ENCODE results near the gene LDOC1.
"Not testable (repeated sequence)": the region's sequence is repeated elsewhere in the genome, so short reads cannot be mapped to it uniquely, and the experiment has no call there.

Gene LDOC1

DNA sequence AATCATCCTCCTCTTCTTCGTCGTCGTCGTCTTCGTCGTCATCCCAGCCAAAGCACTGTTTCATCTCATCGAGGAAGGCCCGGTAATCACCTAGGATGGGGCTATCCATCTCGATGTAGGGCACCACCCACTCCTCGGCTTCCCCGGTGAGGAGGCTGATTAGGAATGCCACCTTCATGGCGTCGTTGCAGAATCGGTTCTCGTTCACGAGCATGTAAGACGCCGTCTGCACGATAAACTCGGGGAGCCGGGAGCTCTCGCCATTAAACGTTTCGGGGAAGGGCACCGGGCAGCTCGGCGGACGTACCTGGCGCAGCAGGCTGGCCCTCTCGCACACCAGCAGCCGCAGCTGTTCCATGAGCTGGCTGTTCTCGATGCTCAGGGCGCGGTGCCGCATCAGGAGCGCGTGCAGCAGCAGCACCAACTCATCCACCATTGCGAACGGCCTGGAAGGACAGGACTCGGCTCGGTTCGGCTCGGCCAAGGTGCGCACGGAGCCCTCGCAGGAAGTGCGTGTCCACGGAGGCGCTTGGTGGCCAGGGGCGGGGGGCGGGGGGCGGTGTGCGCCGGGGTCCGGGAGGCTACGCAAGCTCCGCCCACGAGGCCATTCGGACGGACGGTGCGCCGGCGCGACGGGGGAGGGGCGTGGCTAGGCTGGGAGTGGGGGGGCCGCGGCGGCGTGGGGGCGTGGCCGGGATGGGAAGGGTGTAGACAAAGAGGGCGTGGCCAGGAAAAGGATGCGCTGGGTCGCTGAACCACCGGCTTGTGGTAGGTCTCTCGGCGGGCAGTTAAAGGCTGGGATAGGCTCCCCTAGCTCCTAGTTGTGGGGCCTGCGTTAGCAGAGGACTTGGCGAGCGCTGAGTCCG lies at the start of gene LDOC1:
Gene LDOC1 (minus strand): TSS at position 544 of the 866 bp plus-strand sequence. CDS start 108 bp downstream, at position 436.
- DNase-seq, result no peak

DNA sequence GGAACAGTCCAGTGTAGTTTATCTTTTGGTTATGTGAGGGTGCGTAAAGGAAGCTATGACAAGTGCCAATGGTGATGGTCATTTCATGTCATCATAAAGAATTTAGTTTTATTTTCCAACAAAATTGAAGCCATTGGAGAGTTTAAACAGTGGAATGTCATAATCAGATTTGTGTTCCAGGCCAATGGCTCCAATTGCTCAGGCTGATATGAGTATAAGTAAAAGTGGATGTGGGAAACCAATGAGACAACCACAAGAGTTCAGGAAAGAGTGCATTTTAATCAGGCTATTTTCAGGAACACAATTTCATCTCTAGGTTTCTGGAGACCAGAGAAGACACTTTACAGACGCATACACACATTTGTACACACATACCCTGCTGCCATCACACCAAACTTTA lies 44.7 kb upstream of the LDOC1 start:
- no peak for DNase-seq

GRCh38 chrX:141220342-141221008 lies 43.5 kb upstream of the LDOC1 start:
- no peak for DNase-seq

- no peak for DNase-seq
These were observed 37.3 kb upstream of the LDOC1 start for GRCh38 chrX:141214196-141214595.

- no peak for DNase-seq
These were observed 25.0 kb upstream of the LDOC1 start for GRCh38 chrX:141201962-141202361.

GRCh38 chrX:141188573-141188972 lies 11.6 kb upstream of the LDOC1 start:
- not testable (repeated sequence) for DNase-seq

GRCh38 chrX:141185366-141185765 lies 8.4 kb upstream of the LDOC1 start:
- no peak for DNase-seq

- no peak for DNase-seq
These were observed 6.1 kb upstream of the LDOC1 start for GRCh38 chrX:141183000-141183399.

DNA sequence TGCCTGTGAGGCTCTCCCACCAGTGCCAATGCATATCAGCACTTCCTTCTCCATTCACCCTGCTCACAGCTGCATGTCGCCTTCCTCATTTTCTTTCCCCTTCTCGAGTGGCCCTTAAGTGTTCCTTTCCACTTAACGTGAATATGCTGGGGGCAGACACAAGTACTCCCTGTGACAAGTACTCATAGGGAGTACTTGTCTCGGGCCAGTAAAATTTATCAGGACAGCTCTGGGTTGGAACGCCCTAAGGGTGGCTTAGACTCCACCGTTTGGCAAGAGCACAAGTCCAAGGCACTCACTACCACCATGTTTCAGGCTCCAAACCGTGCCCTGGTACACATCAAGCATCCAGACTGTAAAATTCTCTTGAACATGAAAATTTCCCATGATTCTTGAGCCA lies 3.9 kb upstream of the LDOC1 start:
- DNase-seq, result no peak

- DNase-seq, result no peak
These were observed 1.1 kb downstream of the LDOC1 start for GRCh38 chrX:141175786-141176185.

DNA sequence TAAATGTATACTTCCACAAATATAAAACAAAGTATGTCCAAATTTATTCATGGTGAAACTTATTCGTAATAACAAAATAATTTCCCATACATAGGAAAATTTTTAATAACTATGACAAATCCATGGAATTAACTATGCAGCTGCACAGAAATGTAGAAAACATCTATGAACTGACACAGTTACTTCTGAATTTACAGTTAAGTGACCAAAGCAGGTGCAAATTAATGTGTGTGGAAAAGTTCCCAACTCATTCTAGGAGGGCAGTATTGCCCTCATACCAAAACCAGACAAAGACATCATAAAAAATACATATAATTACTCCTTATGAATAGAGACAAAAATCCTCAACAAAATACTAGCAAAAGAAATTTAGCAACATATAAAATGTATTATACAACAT lies 12.5 kb downstream of the LDOC1 start:
- DNase-seq, result no peak

- DNase-seq, result no peak
These were observed 18.8 kb downstream of the LDOC1 start for GRCh38 chrX:141158084-141158483.

DNA sequence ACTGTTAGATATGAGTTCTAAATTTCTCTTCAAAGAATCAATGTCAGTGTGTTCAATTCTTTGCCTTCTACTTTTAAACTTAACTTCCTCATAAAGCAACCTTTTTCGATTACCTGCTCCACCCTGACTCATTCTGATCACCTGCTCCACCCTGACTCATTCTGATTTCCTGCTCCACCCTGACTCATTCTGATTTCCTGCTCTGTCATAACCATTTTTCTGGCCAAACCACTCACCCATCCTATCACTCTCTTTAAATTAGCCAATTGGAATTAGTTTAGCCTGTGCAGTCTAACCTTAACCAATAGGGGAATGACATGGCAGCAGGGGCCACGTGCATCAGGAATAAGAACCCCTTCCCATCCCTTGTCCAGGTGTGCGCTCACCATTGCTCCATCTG lies 21.7 kb downstream of the LDOC1 start:
- not testable (repeated sequence) for DNase-seq

GRCh38 chrX:141142946-141143345 lies 34.0 kb downstream of the LDOC1 start:
- no peak for DNase-seq

DNA sequence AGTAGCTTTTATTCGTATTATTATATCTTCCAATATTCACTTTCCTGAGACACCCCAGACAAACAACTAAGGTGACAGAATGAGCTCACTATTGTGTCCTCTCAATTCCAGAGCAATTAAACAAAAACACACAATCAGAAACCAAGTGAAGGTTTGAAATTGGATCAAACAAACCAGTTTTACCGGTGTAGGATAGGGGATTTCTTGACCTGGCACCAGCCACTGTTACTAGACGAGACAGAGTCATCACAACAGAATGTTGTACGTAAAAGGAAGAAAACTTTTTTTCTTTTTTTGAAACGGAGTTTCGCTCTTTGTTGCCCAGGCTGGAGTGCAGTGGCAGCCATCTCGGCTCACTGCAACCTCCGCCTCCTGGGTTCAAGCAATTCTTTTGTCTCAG lies 43.7 kb downstream of the LDOC1 start:
- DNase-seq, result no peak

DNA sequence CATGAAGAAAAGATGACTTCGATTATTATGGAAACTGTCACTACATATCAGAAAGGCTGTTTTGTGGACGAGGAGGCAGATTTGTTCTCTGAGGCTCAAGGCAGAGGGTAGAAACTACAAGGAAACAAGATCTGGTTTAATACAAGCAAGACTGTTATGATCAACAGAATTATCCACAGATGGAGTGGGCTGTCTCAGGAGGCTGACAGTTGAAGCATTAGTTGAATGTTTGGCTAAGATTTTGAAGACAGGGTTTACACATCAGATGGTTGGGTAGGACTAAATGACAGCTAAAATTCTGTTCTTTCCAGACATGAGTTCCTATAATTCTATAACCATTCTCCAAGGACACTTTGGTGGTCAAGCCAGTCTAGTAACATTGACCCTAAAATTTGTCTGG lies 49.8 kb downstream of the LDOC1 start:
- no peak for DNase-seq
